GM13976 (cell line): ENCODE data around the gene CDC42EP4.
"Not testable (repeated sequence)": the region's sequence is repeated elsewhere in the genome, so short reads cannot be mapped to it uniquely, and the experiment has no call there.

Experiments used
- DNase-seq: peaks from one replicate; pipeline ENCODE4 v3.0.0; 2012; ENCODE audit warnings: low spot score
- CTCF ChIP-seq: IDR thresholded peaks from 2 replicates; pipeline ENCODE4 v1.5.1; 2012; ENCODE audit warnings: borderline replicate concordance, mild to moderate bottlenecking; ENCODE audit not compliant: insufficient read depth; ENCODE audit errors: extremely low read depth, missing control alignments, control extremely low read depth
- in situ Hi-C: fragments of 300-500 bp; cut with MboI; formaldehyde crosslinking; loops from one replicate; pipeline ENCODE4 v1.12.0; 2022; ENCODE audit warnings: low sequenced_read_pairs, mixed read lengths, inconsistent platforms; ENCODE audit not compliant: unreplicated experiment

Gene CDC42EP4

GRCh38 chr17:73334771-73335513, 23.1 kb upstream of the CDC42EP4 start:
- no peak for DNase-seq
- in situ Hi-C loops = no loop called here
- no peak for TF ChIP-seq CTCF

DNA sequence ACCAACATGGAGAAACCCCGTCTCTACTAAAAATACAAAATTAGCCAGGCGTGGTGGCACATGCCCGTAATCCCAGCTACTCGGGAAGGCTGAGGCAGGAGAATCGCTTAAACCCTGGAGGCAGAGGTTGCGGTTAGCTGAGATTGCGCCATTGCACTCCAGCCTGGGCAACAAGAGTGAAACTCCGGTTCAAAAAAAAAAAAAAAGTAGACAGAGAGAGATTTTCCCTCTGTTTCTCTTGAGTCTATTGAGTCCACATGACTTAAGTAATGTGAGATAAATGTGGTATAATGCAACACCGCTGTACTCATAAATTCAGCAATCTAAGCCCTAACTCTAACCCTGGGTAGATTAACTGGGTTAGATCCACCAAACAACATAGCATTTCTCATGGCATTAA, 21.6 kb upstream of the CDC42EP4 start:
- in situ Hi-C loops, DNase-seq: not testable (repeated sequence)

DNA sequence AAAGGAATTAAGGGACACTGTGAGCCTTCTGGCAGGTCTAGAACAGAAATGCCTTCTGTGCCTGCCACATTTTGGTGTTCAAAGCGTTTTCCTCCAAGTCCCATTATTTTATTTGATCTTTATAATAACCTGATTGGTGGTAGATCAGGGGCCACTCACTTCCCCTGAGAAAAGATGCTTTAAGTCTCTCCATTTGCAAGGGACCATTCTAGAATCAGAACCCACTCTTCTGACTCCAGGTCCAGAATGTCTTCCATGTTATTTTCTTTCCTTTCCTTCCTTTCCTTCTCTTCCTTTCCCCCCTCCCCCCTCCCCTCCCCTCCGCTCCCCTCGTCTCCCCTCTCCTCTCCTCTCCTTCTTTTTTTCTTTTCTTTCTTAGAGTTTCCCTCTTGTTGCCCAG, 19.3 kb upstream of the CDC42EP4 start:
- DNase-seq = no peak
- in situ Hi-C loops = no loop called here
- no peak for TF ChIP-seq CTCF

- DNase-seq = no peak
- in situ Hi-C loops = no loop called here
- no peak for TF ChIP-seq CTCF
These were observed 15.9 kb upstream of the CDC42EP4 start for GRCh38 chr17:73327676-73328075.

GRCh38 chr17:73325527-73325842, 13.7 kb upstream of the CDC42EP4 start:
- in situ Hi-C loops = no loop called here
- no peak for DNase-seq
- TF ChIP-seq CTCF = no peak

- in situ Hi-C loops = no loop called here
- DNase-seq = no peak
- no peak for TF ChIP-seq CTCF
These were observed 13.1 kb upstream of the CDC42EP4 start for GRCh38 chr17:73324711-73325526.

DNA sequence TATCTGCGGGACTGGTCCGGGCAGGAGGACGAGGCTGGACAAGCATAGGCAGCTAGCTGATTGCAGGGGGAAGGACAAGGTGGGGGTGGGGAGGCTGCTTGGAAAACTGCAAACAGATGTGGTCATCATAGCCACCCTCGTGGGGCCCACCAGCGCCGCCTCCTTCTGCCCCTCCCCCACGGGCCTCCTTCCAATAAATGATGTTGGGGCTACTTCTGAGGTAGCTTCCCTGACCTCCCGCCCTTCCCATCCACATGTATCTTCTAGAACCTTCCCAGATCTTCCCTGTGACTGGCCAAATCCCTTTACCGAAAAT, 12.3 kb upstream of the CDC42EP4 start:
- no peak for TF ChIP-seq CTCF
- in situ Hi-C loops = no loop called here
- no peak for DNase-seq
